ENCODE measurements around the gene CACUL1.
"Not testable (repeated sequence)": the region's sequence is repeated elsewhere in the genome, so short reads cannot be mapped to it uniquely, and the experiment has no call there.

DNA sequence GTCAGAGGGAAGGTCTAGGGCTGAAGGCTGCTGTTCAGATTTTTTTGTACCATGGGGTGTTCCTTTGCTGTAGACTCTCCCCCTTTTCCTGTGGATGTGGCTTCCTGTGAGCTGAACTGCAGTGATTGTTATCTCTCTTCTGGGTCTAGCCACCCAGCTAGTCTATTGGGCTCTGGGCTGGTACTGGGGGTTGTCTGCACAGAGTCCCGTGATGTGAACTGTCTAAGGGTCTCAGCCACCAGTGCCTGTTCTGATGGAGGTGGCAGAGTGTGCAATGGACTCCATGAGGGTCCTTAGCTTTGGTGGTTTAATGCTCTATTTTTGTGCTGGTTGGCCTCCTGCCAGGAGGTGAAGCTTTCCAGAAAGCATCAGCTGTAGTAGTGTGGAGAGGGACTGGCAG, 96.6 kb downstream of the CACUL1 start:
- TF ChIP-seq, protein P1, sequence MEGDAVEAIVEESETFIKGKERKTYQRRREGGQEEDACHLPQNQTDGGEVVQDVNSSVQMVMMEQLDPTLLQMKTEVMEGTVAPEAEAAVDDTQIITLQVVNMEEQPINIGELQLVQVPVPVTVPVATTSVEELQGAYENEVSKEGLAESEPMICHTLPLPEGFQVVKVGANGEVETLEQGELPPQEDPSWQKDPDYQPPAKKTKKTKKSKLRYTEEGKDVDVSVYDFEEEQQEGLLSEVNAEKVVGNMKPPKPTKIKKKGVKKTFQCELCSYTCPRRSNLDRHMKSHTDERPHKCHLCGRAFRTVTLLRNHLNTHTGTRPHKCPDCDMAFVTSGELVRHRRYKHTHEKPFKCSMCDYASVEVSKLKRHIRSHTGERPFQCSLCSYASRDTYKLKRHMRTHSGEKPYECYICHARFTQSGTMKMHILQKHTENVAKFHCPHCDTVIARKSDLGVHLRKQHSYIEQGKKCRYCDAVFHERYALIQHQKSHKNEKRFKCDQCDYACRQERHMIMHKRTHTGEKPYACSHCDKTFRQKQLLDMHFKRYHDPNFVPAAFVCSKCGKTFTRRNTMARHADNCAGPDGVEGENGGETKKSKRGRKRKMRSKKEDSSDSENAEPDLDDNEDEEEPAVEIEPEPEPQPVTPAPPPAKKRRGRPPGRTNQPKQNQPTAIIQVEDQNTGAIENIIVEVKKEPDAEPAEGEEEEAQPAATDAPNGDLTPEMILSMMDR (IDR thresholded peaks at IDR 0.05) = not testable (repeated sequence)
- TF ChIP-seq POLR2A, POLR2AphosphoS5 (IDR thresholded peaks at IDR 0.05): not testable (repeated sequence)

Measured in sigmoid colon (tissue), 4 donors.